HFFc6 (cell line): ENCODE results near the gene TFB1M. TPM values are rescaled to one million over a fixed set of nuclear protein-coding genes. Genes with fewer than 3 reads are reported as not detected.

ENCODE experiments used
- DNase-seq: peaks from one replicate; pipeline ENCODE4 v3.0.0-alpha.2; 2018
- H3K27ac Mint-ChIP-seq: 2 replicates; pipeline ENCODE4 v1.8.0; 2020; ENCODE audit warnings: mild to moderate bottlenecking, mixed read lengths
- H3K27me3 Mint-ChIP-seq: 2 replicates; pipeline ENCODE4 v1.8.0; 2021; ENCODE audit warnings: mild to moderate bottlenecking, moderate library complexity, mixed read lengths; ENCODE audit not compliant: insufficient read depth
- H3K36me3 Mint-ChIP-seq: 2 replicates; pipeline ENCODE4 v1.8.0; 2021; ENCODE audit warnings: low read depth, mixed read lengths
- H3K4me1 Mint-ChIP-seq: 2 replicates; pipeline ENCODE4 v1.8.0; 2020; ENCODE audit warnings: low read depth, mixed read lengths
- H3K4me3 Mint-ChIP-seq: 2 replicates; pipeline ENCODE4 v1.8.0; 2020; ENCODE audit warnings: mild to moderate bottlenecking, moderate library complexity, mixed read lengths
- H3K9me3 Mint-ChIP-seq: 2 replicates; pipeline ENCODE4 v1.8.0; 2020; ENCODE audit warnings: mild to moderate bottlenecking, mixed read lengths
- total RNA-seq, 6 experiments: library from RNA; stranded (reverse); fragmentation: NEBNext Ultra II Directional; extraction: Animal tissue kit (Norgen Biotek cat#: 25700); gene quantifications; 2 replicates in 1 of 6; 3 replicates in 5 of 6; pipeline ENCODE4 v1.2.3, GENCODE V29; 2021
- TF ChIP-seq, protein P1 (sequence below): fragments of 200-600 bp; sonication (generic); IDR thresholded peaks from 2 replicates; pipeline ENCODE4 v1.5.0; 2021; ENCODE audit warnings: antibody characterized with exemption, mild to moderate bottlenecking

The TFB1M gene
- total RNA-seq, 6 experiments from 2014 or later = 16.7 to 23.0 (median 21.7) TPM

DNA sequence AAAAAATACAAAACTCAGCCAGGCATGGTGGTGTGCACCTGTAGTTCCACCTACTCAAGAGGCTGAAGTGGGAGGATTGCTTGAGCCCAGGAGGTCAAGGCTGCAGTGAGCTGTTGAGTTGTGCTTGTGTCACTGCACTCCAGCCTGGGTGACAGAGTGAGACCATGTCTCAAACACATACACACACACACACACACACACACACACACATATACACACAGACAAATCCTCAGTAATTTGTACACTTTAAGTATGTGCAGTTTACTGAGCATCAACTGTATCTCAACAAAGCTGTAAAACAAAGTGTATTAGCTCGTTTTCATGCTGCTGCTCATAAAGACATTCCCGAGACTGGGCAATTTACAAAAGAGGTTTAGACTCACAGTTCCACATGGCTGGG is 7.3 kb downstream of the TFB1M start:
- no peaks in the 10 kb centered on the region for H3K27me3 Mint-ChIP-seq
- DNase-seq = no peak
- H3K36me3 Mint-ChIP-seq = peaks cover 51% of the 10 kb centered on the region
- no peak overlapping the region for H3K4me3 Mint-ChIP-seq
- peaks cover 50% of the 10 kb centered on the region for H3K4me1 Mint-ChIP-seq
- no peak overlapping the region for H3K27ac Mint-ChIP-seq
- TF ChIP-seq, protein P1, sequence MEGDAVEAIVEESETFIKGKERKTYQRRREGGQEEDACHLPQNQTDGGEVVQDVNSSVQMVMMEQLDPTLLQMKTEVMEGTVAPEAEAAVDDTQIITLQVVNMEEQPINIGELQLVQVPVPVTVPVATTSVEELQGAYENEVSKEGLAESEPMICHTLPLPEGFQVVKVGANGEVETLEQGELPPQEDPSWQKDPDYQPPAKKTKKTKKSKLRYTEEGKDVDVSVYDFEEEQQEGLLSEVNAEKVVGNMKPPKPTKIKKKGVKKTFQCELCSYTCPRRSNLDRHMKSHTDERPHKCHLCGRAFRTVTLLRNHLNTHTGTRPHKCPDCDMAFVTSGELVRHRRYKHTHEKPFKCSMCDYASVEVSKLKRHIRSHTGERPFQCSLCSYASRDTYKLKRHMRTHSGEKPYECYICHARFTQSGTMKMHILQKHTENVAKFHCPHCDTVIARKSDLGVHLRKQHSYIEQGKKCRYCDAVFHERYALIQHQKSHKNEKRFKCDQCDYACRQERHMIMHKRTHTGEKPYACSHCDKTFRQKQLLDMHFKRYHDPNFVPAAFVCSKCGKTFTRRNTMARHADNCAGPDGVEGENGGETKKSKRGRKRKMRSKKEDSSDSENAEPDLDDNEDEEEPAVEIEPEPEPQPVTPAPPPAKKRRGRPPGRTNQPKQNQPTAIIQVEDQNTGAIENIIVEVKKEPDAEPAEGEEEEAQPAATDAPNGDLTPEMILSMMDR = no peak
- H3K9me3 Mint-ChIP-seq = no peaks in the 10 kb centered on the region

DNA sequence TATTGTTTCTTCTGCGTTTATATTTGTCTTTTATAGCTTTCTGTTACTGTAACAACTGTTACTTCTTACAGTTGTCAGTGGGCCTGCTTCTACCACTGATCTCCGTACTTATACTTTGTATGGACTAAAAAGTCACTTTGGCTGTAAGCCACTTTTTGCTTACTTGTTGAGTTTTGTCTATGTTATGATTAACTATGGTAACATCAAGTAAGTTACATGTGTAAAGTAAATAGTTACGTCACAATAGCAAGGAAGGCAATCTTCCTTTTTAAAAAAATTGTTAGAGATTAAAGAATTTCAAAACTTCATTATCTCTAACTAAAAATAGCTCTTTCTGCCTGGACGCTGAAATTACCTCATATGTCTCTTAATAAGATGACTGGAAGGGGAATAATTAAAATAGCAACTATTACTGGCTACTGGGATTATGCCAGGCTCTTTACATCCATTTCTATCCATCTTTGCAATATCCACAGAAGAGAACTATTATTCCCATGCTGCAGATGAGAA is 10.9 kb downstream of the TFB1M start:
- no peaks in the 10 kb centered on the region for H3K27me3 Mint-ChIP-seq
- DNase-seq = no peak

DNA sequence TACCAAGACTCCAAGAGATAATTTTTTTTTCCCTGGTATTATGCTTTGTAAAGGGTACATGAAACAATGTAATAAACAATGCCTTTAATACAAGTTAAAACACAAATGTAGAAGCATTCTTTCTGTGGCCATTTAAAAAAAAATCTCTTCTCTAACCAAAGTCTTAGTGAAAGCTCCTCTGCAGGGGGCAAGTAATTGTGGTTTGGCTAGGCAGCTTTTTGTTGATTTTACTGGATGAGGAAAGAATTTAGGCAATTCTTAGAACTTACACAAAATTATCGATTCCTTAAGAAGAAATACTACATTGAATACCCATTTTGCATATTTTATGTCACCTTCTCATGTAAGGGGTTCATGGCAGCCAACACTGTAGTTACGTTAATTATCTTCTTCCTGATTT is 12.4 kb downstream of the TFB1M start:
- TF ChIP-seq, protein P1 = no peak
- no peaks in the 10 kb centered on the region for H3K27me3 Mint-ChIP-seq
- no peak overlapping the region for H3K27ac Mint-ChIP-seq
- H3K4me3 Mint-ChIP-seq = no peak overlapping the region
- peaks cover 22% of the 10 kb centered on the region for H3K4me1 Mint-ChIP-seq
- no peaks in the 10 kb centered on the region for H3K9me3 Mint-ChIP-seq
- DNase-seq = no peak
- H3K36me3 Mint-ChIP-seq = peaks cover 39% of the 10 kb centered on the region

More for the DNA sequence above, 10.9 kb downstream of the TFB1M start:
- peaks cover 41% of the 10 kb centered on the region for H3K36me3 Mint-ChIP-seq
- TF ChIP-seq, protein P1 = no peak
- no peak overlapping the region for H3K4me3 Mint-ChIP-seq
- no peaks in the 10 kb centered on the region for H3K9me3 Mint-ChIP-seq
- peak overlapping the region; percentile 39 for H3K27ac Mint-ChIP-seq
- peaks cover 26% of the 10 kb centered on the region for H3K4me1 Mint-ChIP-seq

DNA sequence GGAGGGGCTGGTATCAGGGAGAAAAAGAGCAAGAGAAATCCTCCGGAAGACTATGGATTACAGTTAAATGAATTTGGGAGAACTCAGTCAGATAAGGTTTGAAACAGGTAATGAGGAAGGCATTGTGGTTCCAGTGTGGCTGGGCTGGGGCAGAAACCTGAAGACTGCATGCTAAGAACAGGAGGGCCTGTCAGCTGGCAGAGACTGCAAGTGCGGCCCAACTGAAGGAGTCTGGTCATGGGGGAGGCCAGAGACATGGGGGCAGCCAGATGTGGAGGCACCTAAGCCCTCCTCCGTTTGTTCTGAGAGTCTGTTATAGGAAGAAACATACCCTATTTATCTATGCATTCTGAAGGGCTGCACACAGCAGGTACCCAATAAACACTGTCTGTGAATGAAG is 16.6 kb downstream of the TFB1M start:
- H3K9me3 Mint-ChIP-seq = no peaks in the 10 kb centered on the region
- TF ChIP-seq, protein P1 = no peak
- no peak for DNase-seq
- peaks cover 10% of the 10 kb centered on the region; the same call in 1 of the 2 replicates for H3K4me1 Mint-ChIP-seq
- no peaks in the 10 kb centered on the region for H3K27me3 Mint-ChIP-seq
- no peak overlapping the region for H3K27ac Mint-ChIP-seq
- H3K4me3 Mint-ChIP-seq = no peak overlapping the region
- peaks cover 28% of the 10 kb centered on the region for H3K36me3 Mint-ChIP-seq

DNA sequence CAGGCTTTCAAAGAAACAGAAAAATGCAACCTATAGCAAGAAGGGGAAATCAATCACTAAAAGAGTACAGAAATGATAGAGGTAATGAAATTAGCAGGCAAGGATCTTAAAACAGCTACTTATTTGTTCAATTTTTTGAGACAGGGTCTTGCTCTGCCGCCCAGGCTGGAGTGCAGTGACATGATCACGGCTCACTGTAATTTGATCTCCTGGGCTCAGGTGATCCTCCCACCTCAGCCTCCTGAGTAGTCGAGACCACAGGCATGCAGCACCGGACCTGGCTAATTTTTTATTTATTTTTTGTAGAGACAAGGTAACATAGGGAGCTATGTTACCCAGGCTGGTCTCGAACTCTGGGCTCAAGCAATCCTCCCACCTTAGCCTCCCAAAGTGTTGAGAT is 21.6 kb downstream of the TFB1M start:
- Mint-ChIP-seq H3K36me3 (peaks cover 33% of the 10 kb centered on the region), H3K27me3 (no peaks in the 10 kb centered on the region), H3K27ac (no peak overlapping the region), H3K4me3 (no peak overlapping the region), H3K4me1 (peaks cover 8% of the 10 kb centered on the region; the same call in 1 of the 2 replicates), H3K9me3 (no peaks in the 10 kb centered on the region)
- TF ChIP-seq, protein P1 = no peak
- DNase-seq = no peak
